Neural progenitor cell (in vitro differentiated cells): ENCODE measurements around the gene GASK1A. TPM values are rescaled to one million over a fixed set of nuclear protein-coding genes. Genes with fewer than 3 reads are reported as not detected.

Experiments used
- DNase-seq: peaks from one replicate; pipeline ENCODE4 v3.0.0-alpha.2; 2016; ENCODE audit warnings: low spot score
- H2AFZ ChIP-seq: fragments of 200-600 bp; sonication (generic); replicated peaks from 2 replicates; pipeline ENCODE4 v1.6.1; 2016; ENCODE audit warnings: antibody characterized with exemption
- H3F3A ChIP-seq: fragments of 200-600 bp; sonication (generic); 2 replicates; pipeline ENCODE4 v1.6.1; 2016; ENCODE audit warnings: antibody characterized with exemption, low read depth
- H3K27ac ChIP-seq: fragments of 200-600 bp; sonication (generic); 2 replicates; pipeline ENCODE4 v1.5.1; 2016; ENCODE audit warnings: mild to moderate bottlenecking
- H3K27me3 ChIP-seq: fragments of 200-600 bp; sonication (generic); 2 replicates; pipeline ENCODE4 v1.6.1; 2016; ENCODE audit warnings: mild to moderate bottlenecking, moderate library complexity
- H3K36me3 ChIP-seq: fragments of 200-600 bp; sonication (generic); 2 replicates; pipeline ENCODE4 v1.5.1; 2016
- H3K4me1 ChIP-seq: fragments of 200-600 bp; sonication (generic); 2 replicates; pipeline ENCODE4 v1.6.1; 2016; ENCODE audit warnings: mixed run types
- H3K4me2 ChIP-seq: fragments of 200-600 bp; sonication (generic); 2 replicates; pipeline ENCODE4 v1.6.1; 2016
- H3K4me3 ChIP-seq: fragments of 200-600 bp; sonication (generic); 2 replicates; pipeline ENCODE4 v1.5.1; 2016
- H3K79me2 ChIP-seq: fragments of 200-600 bp; sonication (generic); 2 replicates; pipeline ENCODE4 v1.6.1; 2016; ENCODE audit warnings: low read depth
- H3K9ac ChIP-seq: fragments of 200-600 bp; sonication (generic); 2 replicates; pipeline ENCODE4 v1.6.1; 2016
- H3K9me3 ChIP-seq: fragments of 200-600 bp; sonication (generic); 2 replicates; pipeline ENCODE4 v1.5.1; 2016; ENCODE audit warnings: low read depth
- H4K20me1 ChIP-seq: fragments of 200-600 bp; sonication (generic); 2 replicates; pipeline ENCODE4 v1.6.1; 2016; ENCODE audit warnings: low read depth
- H3K27ac Mint-ChIP-seq: 3 replicates; pipeline ENCODE4 v1.8.0; 2021; ENCODE audit warnings: mixed read lengths
- H3K27me3 Mint-ChIP-seq: 2 replicates; pipeline ENCODE4 v1.8.0; 2022; ENCODE audit warnings: low read depth, mild to moderate bottlenecking, inconsistent platforms, moderate library complexity, mixed read lengths; ENCODE audit not compliant: insufficient read depth
- H3K36me3 Mint-ChIP-seq: 3 replicates; pipeline ENCODE4 v1.8.0; 2021; ENCODE audit warnings: mixed read lengths
- H3K4me1 Mint-ChIP-seq: 3 replicates; pipeline ENCODE4 v1.8.0; 2021; ENCODE audit warnings: mixed read lengths
- H3K4me3 Mint-ChIP-seq: 3 replicates; pipeline ENCODE4 v1.8.0; 2021; ENCODE audit warnings: mild to moderate bottlenecking, moderate library complexity, mixed read lengths
- H3K9me3 Mint-ChIP-seq: 3 replicates; pipeline ENCODE4 v1.8.0; 2020; ENCODE audit warnings: mixed read lengths
- CTCF ChIP-seq: fragments of 200-600 bp; sonication (generic); IDR thresholded peaks from 2 replicates; pipeline ENCODE4 v1.5.1; 2017; ENCODE audit warnings: antibody characterized with exemption, mild to moderate bottlenecking
- EZH2 ChIP-seq: fragments of 200-600 bp; sonication (generic); IDR thresholded peaks from 2 replicates; pipeline ENCODE4 v1.6.1; 2017; ENCODE audit warnings: antibody characterized with exemption, mild to moderate bottlenecking, moderate library complexity
- EZH2phosphoT487 ChIP-seq: fragments of 200-600 bp; sonication (generic); IDR thresholded peaks from 2 replicates; pipeline ENCODE4 v1.6.1; 2017; ENCODE audit warnings: antibody characterized with exemption
- total RNA-seq: library from RNA; depleted of rRNA; stranded (reverse); fragments of >200 nt; gene quantifications from 2 replicates; pipeline ENCODE4 v1.2.3, GENCODE V29; 2015; ENCODE audit warnings: low replicate concordance

The GASK1A gene
- total RNA-seq, 1 donor from 2014 or later: 3.9 TPM

GRCh38 chr3:43075904-43076661, 97.0 kb downstream of the GASK1A start:
- Histone ChIP-seq H3K4me3 (no peak overlapping the region), H3K9me3 (no peaks in the 10 kb centered on the region), H3K27me3 (no peaks in the 10 kb centered on the region), H3K36me3 (no peaks in the 10 kb centered on the region), H3F3A (no peaks in the 10 kb centered on the region), H2AFZ (no peak overlapping the region), H4K20me1 (no peaks in the 10 kb centered on the region), H3K4me2 (no peak overlapping the region), H3K79me2 (no peaks in the 10 kb centered on the region), H3K4me1 (no peaks in the 10 kb centered on the region), H3K27ac (no peak overlapping the region), H3K9ac (no peak overlapping the region)
- TF ChIP-seq EZH2phosphoT487: no peak
- H3K4me1 Mint-ChIP-seq: no peaks in the 10 kb centered on the region
- peaks cover 16% of the 10 kb centered on the region for H3K36me3 Mint-ChIP-seq
- no peak for DNase-seq
- no peaks in the 10 kb centered on the region for H3K9me3 Mint-ChIP-seq
- H3K27ac Mint-ChIP-seq: no peak overlapping the region
- H3K4me3 Mint-ChIP-seq: no peak overlapping the region
- H3K27me3 Mint-ChIP-seq: peaks cover 2% of the 10 kb centered on the region

GRCh38 chr3:43076857-43077256, 97.7 kb downstream of the GASK1A start:
- H3K27ac Mint-ChIP-seq: no peak overlapping the region
- Histone ChIP-seq H4K20me1 (no peaks in the 10 kb centered on the region), H2AFZ (no peak overlapping the region), H3K27ac (no peak overlapping the region), H3K9ac (no peak overlapping the region), H3K36me3 (no peaks in the 10 kb centered on the region), H3K4me1 (no peaks in the 10 kb centered on the region), H3K4me3 (no peak overlapping the region), H3K27me3 (no peaks in the 10 kb centered on the region), H3K4me2 (no peak overlapping the region), H3K79me2 (no peaks in the 10 kb centered on the region), H3K9me3 (no peaks in the 10 kb centered on the region), H3F3A (no peaks in the 10 kb centered on the region)
- no peak for DNase-seq
- no peak for TF ChIP-seq EZH2phosphoT487
- H3K4me3 Mint-ChIP-seq: no peak overlapping the region
- H3K27me3 Mint-ChIP-seq: peaks cover 2% of the 10 kb centered on the region
- no peaks in the 10 kb centered on the region for H3K4me1 Mint-ChIP-seq
- peaks cover 16% of the 10 kb centered on the region for H3K36me3 Mint-ChIP-seq
- H3K9me3 Mint-ChIP-seq: no peaks in the 10 kb centered on the region

- no peak overlapping the region for H2AFZ ChIP-seq
- Mint-ChIP-seq H3K27ac (no peak overlapping the region), H3K4me3 (no peak overlapping the region), H3K27me3 (peaks cover 2% of the 10 kb centered on the region), H3K4me1 (no peaks in the 10 kb centered on the region), H3K36me3 (peaks cover 16% of the 10 kb centered on the region), H3K9me3 (no peaks in the 10 kb centered on the region)
- H3K79me2 ChIP-seq: no peaks in the 10 kb centered on the region
- TF ChIP-seq CTCF (no peak), EZH2phosphoT487 (no peak), EZH2 (no peak)
- no peaks in the 10 kb centered on the region for H3K4me1 ChIP-seq
- H3K36me3 ChIP-seq: no peaks in the 10 kb centered on the region
- H3K27ac ChIP-seq: no peak overlapping the region
- no peaks in the 10 kb centered on the region for H3K9me3 ChIP-seq
- no peaks in the 10 kb centered on the region for H3K27me3 ChIP-seq
- DNase-seq: no peak
- H4K20me1 ChIP-seq: no peaks in the 10 kb centered on the region
- H3K4me3 ChIP-seq: no peak overlapping the region
- no peak overlapping the region for H3K4me2 ChIP-seq
- no peaks in the 10 kb centered on the region for H3F3A ChIP-seq
- no peak overlapping the region for H3K9ac ChIP-seq
Measured at GRCh38 chr3:43077261-43077660, 98.2 kb downstream of the GASK1A start.

GRCh38 chr3:43077707-43078106, 98.6 kb downstream of the GASK1A start:
- no peak overlapping the region for H3K27ac ChIP-seq
- H3K4me1 Mint-ChIP-seq: no peaks in the 10 kb centered on the region
- no peaks in the 10 kb centered on the region for H3K27me3 ChIP-seq
- H3F3A ChIP-seq: no peaks in the 10 kb centered on the region
- no peak overlapping the region for H3K27ac Mint-ChIP-seq
- H3K36me3 Mint-ChIP-seq: peaks cover 16% of the 10 kb centered on the region
- no peak overlapping the region for H3K4me2 ChIP-seq
- H3K27me3 Mint-ChIP-seq: peaks cover 2% of the 10 kb centered on the region
- DNase-seq: no peak
- no peaks in the 10 kb centered on the region for H4K20me1 ChIP-seq
- no peaks in the 10 kb centered on the region for H3K79me2 ChIP-seq
- no peak overlapping the region for H3K9ac ChIP-seq
- no peak overlapping the region for H2AFZ ChIP-seq
- no peaks in the 10 kb centered on the region for H3K4me1 ChIP-seq
- no peaks in the 10 kb centered on the region for H3K36me3 ChIP-seq
- no peaks in the 10 kb centered on the region for H3K9me3 Mint-ChIP-seq
- TF ChIP-seq CTCF (no peak), EZH2 (no peak), EZH2phosphoT487 (no peak)
- no peaks in the 10 kb centered on the region for H3K9me3 ChIP-seq
- no peak overlapping the region for H3K4me3 ChIP-seq
- no peak overlapping the region for H3K4me3 Mint-ChIP-seq
